HepG2 (cell line): ENCODE results near the gene TAT. TPM values are rescaled to one million over a fixed set of nuclear protein-coding genes. Genes with fewer than 3 reads are reported as not detected.

Experiments
- ARNT2 ChIP-seq: sonication (generic); formaldehyde crosslinking; IDR thresholded peaks from 2 replicates; pipeline ENCODE4 v1.8.0; 2022; ENCODE audit warnings: mild to moderate bottlenecking, low read depth, missing genetic modification reagents, moderate library complexity
- ATF7 ChIP-seq, 2 experiments: fragments of 450-650 bp in 1 of 2; sonication (generic) in 1 of 2; formaldehyde crosslinking in 1 of 2; IDR thresholded peaks; 2 replicates each; pipeline versions ENCODE4 v1.4.0 to v1.6.1; 2016 to 2020; ENCODE audit warnings: antibody characterized with exemption in 1 of 2, mild to moderate bottlenecking in 1 of 2, missing genetic modification reagents in 1 of 2
- DMAP1 ChIP-seq: IDR thresholded peaks from 2 replicates; pipeline ENCODE4 v1.6.1; 2016
- ETV6 ChIP-seq: sonication (generic); formaldehyde crosslinking; conservative IDR thresholded peaks from 2 replicates; pipeline ENCODE4 v1.4.0; 2020; ENCODE audit warnings: missing genetic modification reagents
- IKZF4 ChIP-seq: sonication (generic); formaldehyde crosslinking; IDR thresholded peaks from 2 replicates; pipeline ENCODE4 v1.5.1; 2020; ENCODE audit warnings: borderline replicate concordance, mild to moderate bottlenecking, low read depth, missing genetic modification reagents; ENCODE audit errors: not compliant biosample characterization
- LCORL ChIP-seq, 2 experiments: fragments of 450-650 bp in 1 of 2; sonication (generic) in 1 of 2; formaldehyde crosslinking in 1 of 2; IDR thresholded peaks; 2 replicates each; pipeline versions ENCODE4 v1.5.0 to v1.6.1; 2017 to 2020; ENCODE audit warnings: antibody characterized with exemption in 1 of 2, missing genetic modification reagents in 1 of 2
- MEF2D ChIP-seq: sonication (generic); formaldehyde crosslinking; IDR thresholded peaks from 2 replicates; pipeline ENCODE4 v1.5.1; 2020; ENCODE audit warnings: mild to moderate bottlenecking, missing genetic modification reagents
- MXI1 ChIP-seq: IDR thresholded peaks from 3 replicates; pipeline ENCODE4 v1.6.1; 2012; ENCODE audit warnings: low read depth, low read length, inconsistent platforms, borderline replicate concordance
- POLR2AphosphoS2 ChIP-seq: IDR thresholded peaks from 2 replicates; pipeline ENCODE4 v1.6.1; 2011; ENCODE audit warnings: low read depth, low read length, improper control_type of control experiment
- PRPF4 ChIP-seq: fragments of 200-400 bp; formaldehyde crosslinking; IDR thresholded peaks from 2 replicates; pipeline ENCODE4 v1.6.1; 2016; ENCODE audit warnings: low read length, low read depth; ENCODE audit not compliant: poor library complexity, severe bottlenecking
- PTBP1 ChIP-seq: fragments of 200-400 bp; formaldehyde crosslinking; IDR thresholded peaks from 2 replicates; pipeline ENCODE4 v1.6.1; 2018; ENCODE audit warnings: low read length, low read depth; ENCODE audit not compliant: poor library complexity, severe bottlenecking
- RBFOX2 ChIP-seq: fragments of 200-400 bp; formaldehyde crosslinking; IDR thresholded peaks from 2 replicates; pipeline ENCODE4 v1.6.1; 2017; ENCODE audit warnings: low read depth, mild to moderate bottlenecking, low read length
- RELA ChIP-seq: sonication (generic); formaldehyde crosslinking; IDR thresholded peaks from 2 replicates; pipeline ENCODE4 v1.4.0; 2020; ENCODE audit warnings: missing genetic modification reagents
- SOX5 ChIP-seq: IDR thresholded peaks from 2 replicates; pipeline ENCODE4 v1.6.1; 2016; ENCODE audit warnings: borderline replicate concordance
- ZEB1 ChIP-seq: IDR thresholded peaks from 2 replicates; pipeline ENCODE4 v1.6.1; 2012; ENCODE audit warnings: mild to moderate bottlenecking, low read depth, inconsistent platforms; ENCODE audit not compliant: insufficient replicate concordance
- ZFP82 ChIP-seq: sonication (generic); formaldehyde crosslinking; IDR thresholded peaks from 2 replicates; pipeline ENCODE4 v1.5.1; 2020; ENCODE audit warnings: mild to moderate bottlenecking, missing genetic modification reagents, borderline replicate concordance
- ZNF143 ChIP-seq: sonication (generic); formaldehyde crosslinking; IDR thresholded peaks from 2 replicates; pipeline ENCODE4 v1.4.0; 2020; ENCODE audit warnings: missing genetic modification reagents
- ZNF205 ChIP-seq: IDR thresholded peaks from 2 replicates; pipeline ENCODE4 v1.6.1; 2018; ENCODE audit warnings: missing biosample characterization, missing genetic modification reagents
- ZNF33A ChIP-seq: sonication (generic); formaldehyde crosslinking; IDR thresholded peaks from 2 replicates; pipeline ENCODE4 v1.5.1; 2020; ENCODE audit warnings: missing genetic modification reagents, mild to moderate bottlenecking, moderate library complexity, borderline replicate concordance
- ZNF543 ChIP-seq: sonication (generic); formaldehyde crosslinking; IDR thresholded peaks from 2 replicates; pipeline ENCODE4 v1.4.0; 2020; ENCODE audit warnings: mild to moderate bottlenecking, missing genetic modification reagents
- ZNF562 ChIP-seq: sonication (generic); formaldehyde crosslinking; IDR thresholded peaks from 2 replicates; pipeline ENCODE4 v1.8.0; 2022; ENCODE audit warnings: missing genetic modification reagents, borderline replicate concordance
- ZNF607 ChIP-seq: sonication (generic); formaldehyde crosslinking; IDR thresholded peaks from 2 replicates; pipeline ENCODE4 v1.5.1; 2020; ENCODE audit warnings: missing genetic modification reagents, mild to moderate bottlenecking, borderline replicate concordance
- polyA plus RNA-seq, 8 experiments: library from polyadenylated mRNA; depleted of rRNA in 3 of 8; stranded (reverse) in 7 of 8; unstranded in 1 of 8; fragments of >200 nt; fragmentation: Illumina TruSeq in 4 of 8; extraction: Trizol in 4 of 8; gene quantifications; 2 replicates each; pipeline versions ENCODE4 v1.2.1 to v1.2.3, GENCODE V29; 2011 to 2016; ENCODE audit warnings: low read depth in 4 of 8, missing spikeins in 1 of 8, mixed read lengths in 1 of 8; ENCODE audit not compliant: insufficient read depth in 1 of 8
- total RNA-seq, 5 experiments: library from RNA; depleted of rRNA; stranded (reverse); fragments of >200 nt; fragmentation: Illumina TruSeq; extraction: Trizol; gene quantifications; 2 replicates each; pipeline ENCODE4 v1.2.3, GENCODE V29; 2016; ENCODE audit warnings: low read depth in 1 of 5
- TF ChIP-seq, protein P1 (sequence below): IDR thresholded peaks from 2 replicates; pipeline ENCODE4 v1.6.1; 2016; ENCODE audit warnings: low read depth
- TF ChIP-seq, protein P2 (sequence below): sonication (generic); formaldehyde crosslinking; IDR thresholded peaks from 2 replicates; pipeline ENCODE4 v1.5.1; 2020; ENCODE audit warnings: missing genetic modification reagents, mild to moderate bottlenecking, borderline replicate concordance
- TF ChIP-seq, protein P3 (sequence below): sonication (generic); formaldehyde crosslinking; IDR thresholded peaks from 2 replicates; pipeline ENCODE4 v1.8.0; 2022; ENCODE audit warnings: mild to moderate bottlenecking, missing genetic modification reagents, moderate library complexity
- TF ChIP-seq, protein P4 (sequence below): IDR thresholded peaks from 2 replicates; pipeline ENCODE4 v1.6.1; 2016

Gene TAT
- total and polyA plus RNA-seq, 2 of the 13 experiments (the other 11 are each of a cell fraction or from before 2014, with no cell fraction given) = 1.6 to 5.8 TPM

DNA sequence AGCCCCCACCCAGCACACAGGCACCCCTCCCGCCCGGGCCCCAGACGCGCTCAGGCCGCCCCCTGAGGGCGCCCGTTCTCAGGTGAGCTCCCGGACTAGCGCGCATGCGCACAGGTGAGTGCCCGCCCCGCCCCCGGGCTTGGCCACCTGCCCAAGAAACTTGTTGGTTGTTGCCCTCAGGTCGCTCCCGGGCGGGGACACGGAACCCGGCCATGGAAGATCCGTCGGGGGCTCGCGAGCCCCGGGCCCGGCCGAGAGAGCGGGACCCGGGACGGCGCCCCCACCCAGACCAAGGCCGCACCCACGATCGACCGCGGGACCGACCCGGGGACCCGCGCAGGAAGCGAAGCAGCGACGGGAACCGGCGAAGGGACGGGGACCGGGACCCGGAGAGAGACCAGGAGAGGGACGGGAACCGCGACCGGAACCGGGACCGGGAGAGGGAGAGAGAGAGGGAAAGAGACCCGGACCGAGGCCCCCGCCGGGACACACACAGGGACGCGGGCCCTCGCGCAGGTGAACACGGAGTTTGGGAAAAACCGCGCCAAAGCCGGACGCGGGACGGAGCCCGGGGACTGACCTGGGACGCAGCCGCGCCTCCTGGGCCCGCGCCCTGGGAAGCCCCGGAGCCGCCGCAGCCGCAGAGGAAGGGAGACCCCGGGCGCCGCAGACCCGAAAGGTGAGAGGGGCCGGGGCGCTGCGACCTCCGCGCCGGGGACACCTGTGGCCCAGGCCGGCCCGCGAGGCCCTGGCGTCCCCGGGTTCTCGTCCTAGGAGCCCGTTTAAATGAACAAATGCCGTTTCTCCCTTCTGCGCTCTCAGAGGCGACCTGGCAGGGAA lies 49.3 kb upstream of the TAT start, which contains the start of gene MARVELD3 (continued):
- TF ChIP-seq, protein P1, sequence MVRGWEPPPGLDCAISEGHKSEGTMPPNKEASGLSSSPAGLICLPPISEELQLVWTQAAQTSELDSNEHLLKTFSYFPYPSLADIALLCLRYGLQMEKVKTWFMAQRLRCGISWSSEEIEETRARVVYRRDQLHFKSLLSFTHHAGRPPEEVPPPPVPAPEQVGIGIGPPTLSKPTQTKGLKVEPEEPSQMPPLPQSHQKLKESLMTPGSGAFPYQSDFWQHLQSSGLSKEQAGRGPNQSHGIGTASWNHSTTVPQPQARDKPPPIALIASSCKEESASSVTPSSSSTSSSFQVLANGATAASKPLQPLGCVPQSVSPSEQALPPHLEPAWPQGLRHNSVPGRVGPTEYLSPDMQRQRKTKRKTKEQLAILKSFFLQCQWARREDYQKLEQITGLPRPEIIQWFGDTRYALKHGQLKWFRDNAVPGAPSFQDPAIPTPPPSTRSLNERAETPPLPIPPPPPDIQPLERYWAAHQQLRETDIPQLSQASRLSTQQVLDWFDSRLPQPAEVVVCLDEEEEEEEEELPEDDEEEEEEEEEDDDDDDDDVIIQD (CRISPR knock-in tag) = no peak
- TF ChIP-seq SOX5 (CRISPR knock-in tag) = no peak
- no peak for TF ChIP-seq MEF2D (CRISPR knock-in tag)
- no peak for TF ChIP-seq ATF7 (IDR thresholded peaks at IDR 0.05)
- TF ChIP-seq ATF7 (CRISPR knock-in tag; IDR thresholded peaks at IDR 0.05) = no peak
- TF ChIP-seq ZNF562 (CRISPR knock-in tag) = no peak
- peak; percentile 47; the same call in 1 of the 2 replicates for TF ChIP-seq DMAP1
- TF ChIP-seq ZEB1 = peak; percentile 100
- no peak for TF ChIP-seq ZNF143
- TF ChIP-seq, protein P2, sequence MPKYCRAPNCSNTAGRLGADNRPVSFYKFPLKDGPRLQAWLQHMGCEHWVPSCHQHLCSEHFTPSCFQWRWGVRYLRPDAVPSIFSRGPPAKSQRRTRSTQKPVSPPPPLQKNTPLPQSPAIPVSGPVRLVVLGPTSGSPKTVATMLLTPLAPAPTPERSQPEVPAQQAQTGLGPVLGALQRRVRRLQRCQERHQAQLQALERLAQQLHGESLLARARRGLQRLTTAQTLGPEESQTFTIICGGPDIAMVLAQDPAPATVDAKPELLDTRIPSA = peak; percentile 28; the same call in 1 of the 2 replicates
- peak; percentile 79 for TF ChIP-seq RBFOX2
- TF ChIP-seq ZNF205 (CRISPR knock-in tag) = peak; percentile 45; the same call in 1 of the 2 replicates
- TF ChIP-seq, protein P3, sequence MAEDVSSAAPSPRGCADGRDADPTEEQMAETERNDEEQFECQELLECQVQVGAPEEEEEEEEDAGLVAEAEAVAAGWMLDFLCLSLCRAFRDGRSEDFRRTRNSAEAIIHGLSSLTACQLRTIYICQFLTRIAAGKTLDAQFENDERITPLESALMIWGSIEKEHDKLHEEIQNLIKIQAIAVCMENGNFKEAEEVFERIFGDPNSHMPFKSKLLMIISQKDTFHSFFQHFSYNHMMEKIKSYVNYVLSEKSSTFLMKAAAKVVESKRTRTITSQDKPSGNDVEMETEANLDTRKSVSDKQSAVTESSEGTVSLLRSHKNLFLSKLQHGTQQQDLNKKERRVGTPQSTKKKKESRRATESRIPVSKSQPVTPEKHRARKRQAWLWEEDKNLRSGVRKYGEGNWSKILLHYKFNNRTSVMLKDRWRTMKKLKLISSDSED (CRISPR knock-in tag) = peak; percentile 46; the same call in 1 of the 2 replicates
- no peak for TF ChIP-seq MXI1
- peak; percentile 65; the same call in 1 of the 2 replicates for TF ChIP-seq ZNF607 (CRISPR knock-in tag)
- no peak; the same call in 1 of the 2 replicates for TF ChIP-seq ETV6
- 0 out of 2 replicates have a peak, but pooled peaks have one; percentile 34 for TF ChIP-seq RELA (CRISPR knock-in tag)
- TF ChIP-seq ZNF33A = no peak
- TF ChIP-seq ZFP82 (CRISPR knock-in tag) = no peak
- no peak for TF ChIP-seq PRPF4
- TF ChIP-seq ARNT2 (CRISPR knock-in tag) = 0 out of 2 replicates have a peak, but pooled peaks have one; percentile 36
- no peak for TF ChIP-seq LCORL (IDR thresholded peaks at IDR 0.05)
- TF ChIP-seq LCORL (CRISPR knock-in tag; IDR thresholded peaks at IDR 0.05) = peak; percentile 74
- no peak for TF ChIP-seq PTBP1
- peak; percentile 25 for TF ChIP-seq IKZF4 (CRISPR knock-in tag)
- TF ChIP-seq ZNF543 (CRISPR knock-in tag) = no peak
- TF ChIP-seq POLR2AphosphoS2 = no peak
- TF ChIP-seq, protein P4, sequence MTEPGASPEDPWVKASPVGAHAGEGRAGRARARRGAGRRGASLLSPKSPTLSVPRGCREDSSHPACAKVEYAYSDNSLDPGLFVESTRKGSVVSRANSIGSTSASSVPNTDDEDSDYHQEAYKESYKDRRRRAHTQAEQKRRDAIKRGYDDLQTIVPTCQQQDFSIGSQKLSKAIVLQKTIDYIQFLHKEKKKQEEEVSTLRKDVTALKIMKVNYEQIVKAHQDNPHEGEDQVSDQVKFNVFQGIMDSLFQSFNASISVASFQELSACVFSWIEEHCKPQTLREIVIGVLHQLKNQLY (CRISPR knock-in tag) = no peak
